HG02973 (cell line): Measurements from ENCODE around the gene PCDHA11.
"Not testable (repeated sequence)": the region's sequence is repeated elsewhere in the genome, so short reads cannot be mapped to it uniquely, and the experiment has no call there.

Experiments used
- ATAC-seq: cut with Tn5 transposase; IDR thresholded peaks from one replicate; pipeline ENCODE4 v1.9.1; 2021; ENCODE audit warnings: moderate library complexity; ENCODE audit not compliant: unreplicated experiment

The PCDHA11 gene, protein sequence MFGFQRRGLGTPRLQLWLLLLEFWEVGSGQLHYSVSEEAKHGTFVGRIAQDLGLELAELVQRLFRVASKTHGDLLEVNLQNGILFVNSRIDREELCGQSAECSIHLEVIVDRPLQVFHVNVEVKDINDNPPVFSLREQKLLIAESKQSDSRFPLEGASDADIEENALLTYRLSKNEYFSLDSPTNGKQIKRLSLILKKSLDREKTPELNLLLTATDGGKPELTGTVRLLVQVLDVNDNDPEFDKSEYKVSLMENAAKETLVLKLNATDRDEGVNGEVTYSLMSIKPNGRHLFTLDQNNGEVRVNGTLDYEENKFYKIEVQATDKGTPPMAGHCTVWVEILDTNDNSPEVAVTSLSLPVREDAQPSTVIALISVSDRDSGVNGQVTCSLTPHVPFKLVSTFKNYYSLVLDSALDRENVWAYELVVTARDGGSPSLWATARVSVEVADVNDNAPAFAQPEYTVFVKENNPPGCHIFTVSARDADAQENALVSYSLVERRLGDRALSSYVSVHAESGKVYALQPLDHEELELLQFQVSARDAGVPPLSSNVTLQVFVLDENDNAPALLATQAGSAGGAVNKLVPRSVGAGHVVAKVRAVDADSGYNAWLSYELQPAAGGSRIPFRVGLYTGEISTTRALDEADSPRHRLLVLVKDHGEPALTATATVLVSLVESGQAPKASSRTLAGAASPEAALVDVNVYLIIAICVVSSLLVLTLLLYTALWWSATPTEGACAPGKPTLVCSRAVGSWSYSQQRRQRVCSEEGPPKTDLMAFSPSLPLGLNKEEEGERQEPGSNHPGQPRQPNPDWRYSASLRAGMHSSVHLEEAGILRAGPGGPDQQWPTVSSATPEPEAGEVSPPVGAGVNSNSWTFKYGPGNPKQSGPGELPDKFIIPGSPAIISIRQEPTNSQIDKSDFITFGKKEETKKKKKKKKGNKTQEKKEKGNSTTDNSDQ

DNA sequence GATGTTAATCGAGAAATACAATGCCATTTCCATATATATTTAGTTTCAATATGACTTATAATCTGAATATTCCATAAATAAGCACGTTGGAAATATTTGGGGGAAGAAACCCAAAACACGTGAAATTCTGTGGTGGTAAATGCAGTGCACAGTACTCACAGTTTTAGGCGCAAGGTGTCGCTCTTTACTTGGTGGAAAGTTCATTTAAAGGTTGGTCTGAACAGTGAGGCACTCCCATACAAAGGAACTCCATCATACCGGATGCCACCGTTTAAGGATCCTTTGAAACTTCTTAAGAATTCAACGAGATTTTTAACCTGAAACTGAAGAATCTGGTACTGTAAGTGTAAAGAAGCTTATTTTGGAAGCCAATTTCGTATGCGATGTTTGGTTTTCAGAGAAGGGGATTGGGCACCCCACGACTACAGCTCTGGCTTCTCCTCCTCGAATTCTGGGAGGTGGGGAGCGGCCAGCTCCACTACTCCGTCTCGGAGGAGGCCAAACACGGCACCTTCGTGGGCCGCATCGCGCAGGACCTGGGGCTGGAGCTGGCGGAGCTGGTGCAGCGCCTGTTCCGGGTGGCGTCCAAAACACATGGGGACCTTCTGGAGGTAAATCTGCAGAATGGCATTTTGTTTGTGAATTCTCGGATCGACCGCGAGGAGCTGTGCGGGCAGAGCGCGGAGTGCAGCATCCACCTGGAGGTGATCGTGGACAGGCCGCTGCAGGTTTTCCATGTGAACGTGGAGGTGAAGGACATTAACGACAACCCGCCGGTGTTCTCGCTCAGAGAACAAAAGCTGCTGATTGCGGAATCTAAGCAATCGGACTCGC lies at the start of gene PCDHA11:
Gene PCDHA11, plus strand, starts transcription at position 237 of the 834 bp plus-strand sequence. Its CDS starts 147 bp downstream, at position 384.
- no peak for ATAC-seq

DNA sequence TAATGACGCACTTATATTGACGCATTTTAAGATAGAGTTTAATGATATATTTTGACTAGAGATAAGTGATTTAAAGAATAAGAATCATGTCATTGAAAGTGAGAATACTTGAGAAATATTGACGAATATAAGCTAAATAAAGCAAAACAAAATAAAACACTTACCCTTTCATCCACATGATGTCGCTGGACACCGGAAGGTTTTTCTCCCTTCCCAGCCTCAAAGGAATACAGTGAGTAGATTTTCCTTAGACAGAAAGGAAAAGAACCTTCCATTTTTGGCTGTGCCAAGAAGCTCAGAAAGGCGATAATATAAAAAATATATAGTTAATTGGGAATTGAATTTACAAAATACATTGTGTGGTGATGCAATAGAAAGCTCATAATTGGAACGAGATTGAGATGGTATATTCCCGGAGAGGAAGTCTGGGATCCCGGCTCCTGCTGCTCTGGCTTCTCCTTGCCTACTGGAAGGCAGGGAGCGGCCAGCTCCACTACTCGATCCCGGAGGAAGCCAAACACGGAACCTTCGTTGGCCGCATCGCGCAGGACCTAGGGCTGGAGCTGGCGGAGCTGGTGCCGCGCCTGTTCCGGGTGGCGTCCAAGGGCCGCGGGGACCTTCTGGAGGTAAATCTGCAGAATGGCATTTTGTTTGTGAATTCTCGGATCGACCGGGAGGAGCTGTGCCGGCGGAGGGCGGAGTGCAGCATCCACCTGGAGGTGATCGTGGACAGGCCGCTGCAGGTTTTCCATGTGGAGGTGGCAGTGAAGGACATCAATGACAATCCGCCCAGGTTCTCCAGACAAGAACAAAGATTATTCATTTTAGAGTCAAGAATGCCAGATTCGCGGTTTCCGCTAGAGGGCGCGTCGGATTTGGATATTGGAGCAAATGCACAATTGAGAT lies 47.1 kb upstream of the PCDHA11 start, which contains the start of gene PCDHA5:
Gene PCDHA5, plus strand, starts transcription at position 239 of the 906 bp plus-strand sequence.
- ATAC-seq: no peak

DNA sequence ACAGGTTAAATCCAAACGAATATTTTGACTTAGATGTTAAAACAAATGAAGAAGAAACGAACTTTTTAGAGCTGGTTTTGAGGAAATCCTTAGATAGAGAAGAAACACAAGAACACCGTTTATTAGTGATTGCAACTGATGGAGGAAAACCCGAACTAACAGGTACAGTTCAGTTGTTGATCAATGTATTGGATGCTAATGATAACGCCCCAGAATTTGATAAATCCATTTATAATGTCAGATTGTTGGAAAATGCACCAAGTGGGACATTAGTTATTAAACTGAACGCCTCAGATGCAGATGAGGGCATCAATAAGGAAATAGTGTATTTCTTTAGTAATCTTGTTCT lies 46.5 kb upstream of the PCDHA11 start:
- ATAC-seq: no peak

DNA sequence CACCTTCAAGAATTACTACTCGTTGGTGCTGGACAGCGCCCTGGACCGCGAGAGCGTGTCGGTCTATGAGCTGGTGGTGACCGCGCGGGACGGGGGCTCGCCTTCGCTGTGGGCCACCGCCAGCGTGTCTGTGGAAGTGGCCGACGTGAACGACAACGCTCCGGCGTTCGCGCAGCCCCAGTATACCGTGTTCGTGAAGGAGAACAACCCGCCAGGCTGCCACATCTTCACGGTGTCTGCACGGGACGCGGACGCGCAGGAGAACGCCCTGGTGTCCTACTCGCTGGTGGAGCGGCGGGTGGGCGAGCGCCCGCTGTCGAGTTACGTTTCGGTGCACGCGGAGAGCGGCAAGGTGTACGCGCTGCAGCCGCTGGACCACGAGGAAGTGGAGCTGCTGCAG lies 45.8 kb upstream of the PCDHA11 start:
- not testable (repeated sequence) for ATAC-seq

DNA sequence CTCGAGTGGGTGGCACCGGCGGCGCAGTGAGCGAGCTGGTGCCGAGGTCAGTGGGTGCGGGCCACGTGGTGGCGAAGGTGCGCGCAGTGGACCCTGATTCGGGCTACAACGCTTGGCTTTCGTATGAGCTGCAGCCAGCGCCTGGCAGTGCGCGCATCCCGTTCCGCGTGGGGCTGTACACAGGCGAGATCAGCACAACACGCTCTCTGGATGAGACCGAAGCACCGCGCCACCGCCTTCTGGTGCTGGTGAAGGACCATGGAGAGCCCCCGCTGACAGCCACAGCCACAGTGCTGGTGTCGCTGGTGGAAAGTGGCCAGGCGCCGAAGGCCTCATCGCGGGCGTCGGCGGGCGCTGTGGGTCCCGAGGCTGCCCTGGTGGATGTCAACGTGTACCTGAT lies 45.3 kb upstream of the PCDHA11 start:
- no peak for ATAC-seq

DNA sequence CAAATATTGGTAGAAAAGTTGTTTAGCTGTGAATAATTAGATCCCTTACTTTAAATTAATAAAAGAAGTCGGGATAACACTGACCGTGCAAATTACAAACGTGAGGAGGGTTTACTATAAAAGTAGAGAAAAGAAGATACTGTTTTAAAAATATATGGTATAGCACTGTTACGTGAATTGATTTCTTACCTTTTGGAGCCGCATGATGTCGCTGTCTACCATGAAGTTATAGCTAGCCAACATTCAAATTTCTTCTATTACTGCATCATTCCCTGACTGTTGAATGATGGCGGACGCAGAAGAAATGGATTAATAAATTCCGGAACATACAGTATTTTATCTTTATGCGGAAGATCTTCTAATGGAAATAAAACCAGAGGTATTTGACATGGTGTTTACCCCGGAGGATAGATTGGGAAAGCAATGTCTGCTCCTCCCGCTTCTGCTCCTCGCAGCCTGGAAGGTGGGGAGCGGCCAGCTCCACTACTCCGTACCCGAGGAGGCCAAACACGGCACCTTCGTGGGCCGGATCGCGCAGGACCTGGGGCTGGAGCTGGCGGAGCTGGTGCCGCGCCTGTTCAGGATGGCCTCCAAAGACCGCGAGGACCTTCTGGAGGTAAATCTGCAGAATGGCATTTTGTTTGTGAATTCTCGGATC lies 40.9 kb upstream of the PCDHA11 start, which contains the start of gene PCDHA6:
Gene PCDHA6, plus strand, starts transcription at position 257 of the 658 bp plus-strand sequence. Its CDS starts 132 bp downstream, at position 389.
- ATAC-seq: no peak

DNA sequence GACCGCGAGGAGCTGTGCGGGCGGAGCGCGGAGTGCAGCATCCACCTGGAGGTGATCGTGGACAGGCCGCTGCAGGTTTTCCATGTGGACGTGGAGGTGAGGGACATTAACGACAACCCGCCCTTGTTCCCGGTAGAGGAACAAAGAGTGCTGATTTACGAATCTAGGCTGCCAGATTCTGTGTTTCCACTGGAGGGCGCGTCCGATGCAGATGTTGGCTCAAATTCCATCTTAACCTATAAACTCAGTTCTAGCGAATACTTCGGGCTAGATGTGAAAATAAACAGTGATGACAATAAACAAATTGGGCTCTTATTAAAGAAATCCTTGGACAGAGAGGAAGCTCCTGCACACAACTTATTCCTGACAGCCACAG lies 40.4 kb upstream of the PCDHA11 start:
- ATAC-seq: no peak

DNA sequence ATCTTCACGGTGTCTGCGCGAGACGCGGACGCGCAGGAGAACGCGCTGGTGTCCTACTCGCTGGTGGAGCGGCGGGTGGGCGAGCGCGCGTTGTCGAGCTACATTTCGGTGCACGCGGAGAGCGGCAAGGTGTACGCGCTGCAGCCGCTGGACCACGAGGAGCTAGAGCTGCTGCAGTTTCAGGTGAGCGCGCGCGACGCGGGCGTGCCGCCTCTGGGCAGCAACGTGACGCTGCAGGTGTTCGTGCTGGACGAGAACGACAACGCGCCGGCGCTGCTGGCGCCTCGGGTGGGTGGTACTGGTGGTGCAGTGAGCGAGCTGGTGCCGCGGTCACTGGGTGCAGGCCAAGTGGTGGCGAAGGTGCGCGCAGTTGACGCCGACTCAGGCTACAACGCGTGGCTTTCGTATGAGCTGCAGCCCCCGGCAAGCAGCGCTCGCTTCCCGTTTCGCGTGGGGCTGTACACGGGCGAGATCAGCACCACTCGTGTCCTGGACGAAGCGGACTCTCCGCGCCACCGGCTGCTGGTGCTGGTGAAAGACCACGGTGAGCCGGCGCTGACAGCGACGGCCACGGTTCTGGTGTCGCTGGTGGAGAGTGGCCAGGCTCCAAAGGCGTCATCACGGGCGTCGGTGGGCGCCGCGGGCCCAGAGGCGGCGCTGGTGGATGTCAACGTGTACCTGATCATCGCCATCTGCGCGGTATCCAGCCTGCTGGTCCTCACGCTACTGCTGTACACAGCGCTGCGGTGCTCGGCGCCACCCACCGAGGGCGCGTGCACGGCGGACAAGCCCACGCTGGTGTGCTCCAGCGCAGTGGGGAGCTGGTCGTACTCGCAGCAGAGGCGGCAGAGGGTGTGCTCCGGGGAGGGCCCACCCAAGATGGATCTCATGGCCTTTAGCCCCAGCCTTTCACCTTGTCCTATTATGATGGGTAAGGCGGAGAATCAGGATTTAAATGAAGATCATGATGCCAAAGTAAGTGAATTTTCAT lies 39.0 kb upstream of the PCDHA11 start:
- ATAC-seq: not testable (repeated sequence)

DNA sequence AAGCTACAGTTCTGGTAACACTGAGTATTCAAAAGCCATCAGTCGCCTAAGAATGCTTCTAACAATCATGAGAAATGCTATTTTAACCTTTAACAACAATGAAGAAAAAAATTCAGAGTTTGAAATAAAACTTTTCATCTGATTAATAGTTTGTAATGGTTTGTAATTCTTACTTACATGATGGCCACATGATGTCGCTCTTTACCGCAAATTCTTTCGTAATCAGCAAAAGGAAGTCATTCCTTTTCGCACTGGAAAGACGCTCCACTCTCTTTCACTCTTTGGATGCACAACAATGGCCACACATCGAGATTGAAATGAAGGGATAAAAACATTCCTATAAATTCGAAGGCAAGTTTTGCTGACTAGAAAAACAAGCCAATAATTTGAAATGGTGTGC lies 34.8 kb upstream of the PCDHA11 start, which contains the start of gene PCDHA7:
Gene PCDHA7, plus strand, starts transcription at position 277 of the 400 bp plus-strand sequence. Its CDS starts 115 bp downstream, at position 392.
- no peak for ATAC-seq

DNA sequence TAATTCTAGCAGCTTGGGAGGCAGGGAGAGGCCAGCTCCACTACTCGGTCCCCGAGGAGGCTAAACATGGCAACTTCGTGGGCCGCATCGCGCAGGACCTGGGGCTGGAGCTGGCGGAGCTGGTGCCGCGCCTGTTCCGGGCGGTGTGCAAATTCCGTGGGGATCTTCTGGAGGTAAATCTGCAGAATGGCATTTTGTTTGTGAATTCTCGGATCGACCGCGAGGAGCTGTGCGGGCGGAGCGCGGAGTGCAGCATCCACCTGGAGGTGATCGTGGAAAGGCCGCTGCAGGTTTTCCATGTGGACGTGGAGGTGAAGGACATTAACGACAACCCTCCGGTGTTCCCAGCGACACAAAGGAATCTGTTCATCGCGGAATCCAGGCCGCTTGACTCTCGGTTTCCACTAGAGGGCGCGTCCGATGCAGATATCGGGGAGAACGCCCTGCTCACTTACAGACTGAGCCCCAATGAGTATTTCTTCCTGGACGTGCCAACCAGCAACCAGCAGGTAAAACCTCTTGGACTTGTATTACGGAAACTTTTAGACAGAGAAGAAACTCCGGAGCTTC lies 34.2 kb upstream of the PCDHA11 start:
- not testable (repeated sequence) for ATAC-seq

DNA sequence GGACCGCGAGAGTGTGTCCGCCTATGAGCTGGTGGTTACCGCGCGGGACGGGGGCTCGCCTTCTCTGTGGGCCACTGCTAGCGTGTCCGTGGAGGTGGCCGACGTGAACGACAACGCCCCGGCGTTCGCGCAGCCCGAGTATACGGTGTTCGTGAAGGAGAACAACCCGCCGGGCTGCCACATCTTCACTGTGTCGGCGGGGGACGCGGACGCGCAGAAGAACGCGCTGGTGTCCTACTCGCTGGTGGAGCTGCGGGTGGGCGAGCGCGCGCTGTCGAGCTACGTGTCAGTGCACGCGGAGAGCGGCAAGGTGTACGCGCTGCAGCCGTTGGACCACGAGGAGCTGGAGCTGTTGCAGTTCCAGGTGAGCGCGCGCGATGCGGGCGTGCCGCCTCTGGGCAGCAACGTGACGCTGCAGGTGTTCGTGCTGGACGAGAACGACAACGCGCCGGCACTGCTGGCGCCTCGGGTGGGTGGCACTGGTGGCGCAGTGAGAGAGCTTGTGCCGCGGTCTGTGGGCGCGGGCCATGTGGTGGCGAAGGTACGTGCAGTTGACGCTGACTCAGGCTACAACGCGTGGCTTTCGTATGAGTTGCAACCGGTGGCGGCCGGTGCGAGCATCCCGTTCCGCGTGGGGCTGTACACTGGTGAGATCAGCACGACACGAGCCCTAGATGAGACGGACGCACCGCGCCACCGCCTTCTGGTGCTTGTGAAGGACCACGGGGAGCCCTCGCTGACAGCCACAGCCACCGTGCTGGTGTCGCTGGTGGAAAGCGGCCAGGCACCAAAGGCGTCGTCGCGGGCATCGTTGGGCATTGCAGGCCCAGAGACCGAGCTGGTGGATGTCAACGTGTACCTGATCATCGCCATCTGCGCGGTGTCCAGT lies 32.9 kb upstream of the PCDHA11 start:
- ATAC-seq: no peak

DNA sequence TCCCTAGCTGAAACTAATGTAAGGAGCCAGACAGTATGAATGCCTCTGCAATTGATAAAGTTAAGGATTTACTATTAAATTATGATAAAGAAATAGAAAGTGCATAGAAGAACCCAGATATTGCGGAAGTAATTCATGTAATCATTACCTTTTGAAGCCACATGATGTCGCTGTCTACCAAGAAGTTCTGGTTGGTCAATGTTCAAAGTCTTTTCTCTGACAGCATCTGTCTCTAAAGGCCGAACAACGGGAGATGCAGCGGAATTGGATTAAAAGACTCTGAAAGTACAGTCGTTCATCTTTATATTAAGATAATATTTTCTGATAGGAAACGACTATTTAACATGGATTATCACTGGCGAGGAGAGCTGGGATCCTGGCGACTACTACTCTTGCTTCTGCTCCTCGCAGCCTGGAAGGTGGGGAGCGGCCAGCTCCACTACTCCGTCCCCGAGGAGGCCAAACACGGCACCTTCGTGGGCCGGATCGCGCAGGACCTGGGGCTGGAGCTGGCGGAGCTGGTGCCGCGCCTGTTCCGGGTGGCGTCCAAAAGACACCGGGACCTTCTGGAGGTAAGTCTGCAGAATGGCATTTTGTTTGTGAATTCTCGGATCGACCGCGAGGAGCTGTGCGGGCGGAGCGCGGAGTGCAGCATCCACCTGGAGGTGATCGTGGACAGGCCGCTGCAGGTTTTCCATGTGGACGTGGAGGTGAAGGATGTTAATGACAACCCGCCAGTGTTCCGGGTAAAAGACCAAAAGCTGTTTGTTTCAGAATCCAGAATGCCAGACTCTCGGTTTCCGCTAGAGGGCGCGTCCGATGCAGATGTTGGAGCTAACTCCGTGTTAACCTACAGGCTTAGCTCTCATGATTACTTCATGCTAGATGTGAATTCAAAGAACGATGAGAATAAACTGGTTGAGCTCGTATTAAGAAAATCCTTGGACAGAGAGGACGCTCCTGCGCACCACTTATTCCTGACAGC lies 27.5 kb upstream of the PCDHA11 start, which contains the start of gene PCDHA8:
Gene PCDHA8, plus strand, starts transcription at position 210 of the 985 bp plus-strand sequence. Its CDS starts 135 bp downstream, at position 345.
- no peak for ATAC-seq

DNA sequence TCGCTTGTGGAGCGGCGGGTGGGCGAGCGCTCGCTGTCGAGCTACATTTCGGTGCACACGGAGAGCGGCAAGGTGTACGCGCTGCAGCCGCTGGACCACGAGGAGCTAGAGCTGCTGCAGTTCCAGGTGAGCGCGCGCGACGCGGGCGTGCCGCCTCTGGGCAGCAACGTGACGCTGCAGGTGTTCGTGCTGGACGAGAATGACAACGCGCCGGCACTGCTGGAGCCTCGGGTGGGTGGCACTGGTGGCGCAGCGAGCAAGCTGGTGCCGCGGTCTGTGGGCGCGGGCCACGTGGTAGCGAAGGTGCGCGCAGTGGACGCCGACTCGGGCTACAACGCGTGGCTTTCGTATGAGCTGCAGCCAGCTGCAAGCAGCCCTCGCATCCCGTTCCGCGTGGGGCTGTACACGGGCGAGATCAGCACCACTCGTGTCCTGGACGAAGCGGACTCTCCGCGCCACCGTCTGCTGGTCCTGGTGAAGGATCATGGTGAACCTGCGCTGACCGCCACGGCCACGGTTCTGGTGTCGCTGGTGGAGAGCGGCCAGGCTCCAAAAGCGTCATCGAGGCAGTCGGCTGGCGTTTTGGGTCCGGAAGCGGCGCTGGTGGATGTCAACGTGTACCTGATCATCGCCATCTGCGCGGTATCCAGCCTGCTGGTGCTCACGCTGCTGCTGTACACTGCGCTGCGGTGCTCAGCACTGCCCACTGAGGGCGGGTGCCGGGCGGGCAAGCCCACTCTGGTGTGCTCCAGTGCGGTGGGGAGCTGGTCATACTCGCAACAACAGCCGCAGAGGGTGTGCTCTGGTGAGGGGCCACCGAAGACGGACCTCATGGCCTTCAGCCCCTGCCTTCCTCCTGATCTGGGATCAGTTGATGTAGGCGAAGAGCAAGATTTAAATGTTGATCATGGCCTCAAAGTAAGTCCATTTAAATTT lies 25.7 kb upstream of the PCDHA11 start:
- no peak for ATAC-seq
